SW480 (cell line): ENCODE measurements around the gene IFNA17.
"Not testable (repeated sequence)": the region's sequence is repeated elsewhere in the genome, so short reads cannot be mapped to it uniquely, and the experiment has no call there.

ENCODE experiments used
- DNase-seq: peaks from one replicate; pipeline ENCODE4 v3.0.0-alpha.2; 2016; ENCODE audit warnings: low spot score

The IFNA17 gene

GRCh38 chr9:21228122-21228521 lies at the start of gene IFNA17:
TSS of gene IFNA17 (minus strand) at chr9:21228222. CDS start at chr9:21228173, 49 bp downstream.
- no peak for DNase-seq

GRCh38 chr9:21268347-21268657 lies 40.3 kb upstream of the IFNA17 start:
- DNase-seq = no peak

GRCh38 chr9:21267485-21268346 lies 39.7 kb upstream of the IFNA17 start:
- no peak for DNase-seq

GRCh38 chr9:21266733-21267484 lies 38.9 kb upstream of the IFNA17 start:
- DNase-seq = no peak

GRCh38 chr9:21265421-21266189 lies 37.6 kb upstream of the IFNA17 start:
- no peak for DNase-seq

GRCh38 chr9:21255538-21256212 lies 27.7 kb upstream of the IFNA17 start:
- no peak for DNase-seq

GRCh38 chr9:21252721-21253547 lies 24.9 kb upstream of the IFNA17 start:
- peak; percentile 48 for DNase-seq

GRCh38 chr9:21251638-21252037 lies 23.6 kb upstream of the IFNA17 start:
- DNase-seq = no peak

- DNase-seq = peak; percentile 6
These were observed 23.2 kb upstream of the IFNA17 start for GRCh38 chr9:21251190-21251589.

- DNase-seq = no peak
These were observed 16.8 kb upstream of the IFNA17 start for GRCh38 chr9:21244836-21245235.

- DNase-seq = no peak
These were observed 11.9 kb upstream of the IFNA17 start, which contains the start of gene IFNA14 for GRCh38 chr9:21239911-21240310. TSS of gene IFNA14 (minus strand) at chr9:21240005. CDS start at chr9:21239935, 70 bp downstream.

- DNase-seq = not testable (repeated sequence)
These were observed 8.3 kb upstream of the IFNA17 start for GRCh38 chr9:21236360-21236714.

- DNase-seq = peak; percentile 63
These were observed 7.7 kb upstream of the IFNA17 start for GRCh38 chr9:21235468-21236359.

GRCh38 chr9:21234153-21234687 lies 6.2 kb upstream of the IFNA17 start:
- DNase-seq = no peak

GRCh38 chr9:21233258-21233657 lies 5.2 kb upstream of the IFNA17 start:
- no peak for DNase-seq

- DNase-seq = not testable (repeated sequence)
These were observed 10.8 kb downstream of the IFNA17 start, which contains the start of gene IFNA16 for GRCh38 chr9:21217211-21217610. TSS of gene IFNA16 (minus strand) at chr9:21217311. CDS start at chr9:21217305, 6 bp downstream.

GRCh38 chr9:21213411-21214326 lies 14.4 kb downstream of the IFNA17 start:
- DNase-seq = peak; percentile 16

- DNase-seq = not testable (repeated sequence)
These were observed 15.9 kb downstream of the IFNA17 start for GRCh38 chr9:21212160-21212559.
